ENCODE measurements around the gene FAM107B.

DNA sequence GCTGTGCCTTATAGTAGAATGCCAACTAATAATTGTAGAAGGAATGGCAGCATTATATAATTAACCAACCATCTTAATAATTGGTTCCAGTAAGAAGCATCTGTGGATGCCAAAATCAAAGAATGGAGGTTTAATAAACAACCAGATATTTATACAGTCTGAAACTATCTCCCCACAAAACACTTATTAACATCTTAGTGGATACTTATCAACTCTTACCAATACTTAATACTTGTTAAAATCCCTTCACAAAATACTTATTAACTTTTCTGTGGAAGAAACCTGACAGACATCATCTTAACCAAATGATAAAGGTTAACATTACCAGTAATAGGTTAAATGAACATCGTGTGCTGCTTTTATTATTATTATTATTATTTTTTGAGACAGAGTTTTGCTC lies 29.1 kb upstream of the FAM107B start:
- TF ChIP-seq JUND (IDR thresholded peaks at IDR 0.05) (no peak), CTCF (IDR thresholded peaks at IDR 0.05; ENCODE audit: low read depth, low read length, missing input control) (no peak), EGR1 (IDR thresholded peaks at IDR 0.05; ENCODE audit: low read depth in 2 of 2) (no peak), GABPA (IDR thresholded peaks at IDR 0.05 in 1 of 2, conservative IDR thresholded peaks at IDR 0.05 in 1 of 2) (no peak), ATF3 (IDR thresholded peaks at IDR 0.05) (no peak), FOXA1 (IDR thresholded peaks at IDR 0.05) (no peak)
